ENCODE results near the gene PDE8B. TPM values are rescaled to one million over a fixed set of nuclear protein-coding genes. Genes with fewer than 3 reads are reported as not detected.

The PDE8B gene
- total and polyA plus RNA-seq, 12 donors: 1.1 to 6.8 (median 4.8) TPM

DNA sequence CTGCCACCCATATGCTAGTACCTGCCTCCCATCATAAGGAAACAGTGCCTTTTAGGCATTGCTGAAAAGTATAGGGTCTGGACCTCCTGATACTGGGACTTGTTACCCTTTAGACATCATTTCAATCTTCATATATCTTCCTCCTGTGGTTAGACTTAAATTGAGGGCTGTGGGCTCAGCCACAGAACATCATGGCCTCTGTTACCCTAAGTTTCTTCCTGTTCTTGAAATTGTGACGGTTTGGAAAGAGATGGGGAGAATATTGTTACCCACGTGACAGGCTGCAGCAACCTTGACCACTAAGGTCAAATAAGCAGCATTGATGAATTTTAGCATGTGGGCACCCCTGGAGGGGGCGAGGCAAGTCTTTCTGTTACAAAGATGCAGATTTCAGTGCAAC is 87.7 kb downstream of the PDE8B start:
- TF ChIP-seq, protein P1, sequence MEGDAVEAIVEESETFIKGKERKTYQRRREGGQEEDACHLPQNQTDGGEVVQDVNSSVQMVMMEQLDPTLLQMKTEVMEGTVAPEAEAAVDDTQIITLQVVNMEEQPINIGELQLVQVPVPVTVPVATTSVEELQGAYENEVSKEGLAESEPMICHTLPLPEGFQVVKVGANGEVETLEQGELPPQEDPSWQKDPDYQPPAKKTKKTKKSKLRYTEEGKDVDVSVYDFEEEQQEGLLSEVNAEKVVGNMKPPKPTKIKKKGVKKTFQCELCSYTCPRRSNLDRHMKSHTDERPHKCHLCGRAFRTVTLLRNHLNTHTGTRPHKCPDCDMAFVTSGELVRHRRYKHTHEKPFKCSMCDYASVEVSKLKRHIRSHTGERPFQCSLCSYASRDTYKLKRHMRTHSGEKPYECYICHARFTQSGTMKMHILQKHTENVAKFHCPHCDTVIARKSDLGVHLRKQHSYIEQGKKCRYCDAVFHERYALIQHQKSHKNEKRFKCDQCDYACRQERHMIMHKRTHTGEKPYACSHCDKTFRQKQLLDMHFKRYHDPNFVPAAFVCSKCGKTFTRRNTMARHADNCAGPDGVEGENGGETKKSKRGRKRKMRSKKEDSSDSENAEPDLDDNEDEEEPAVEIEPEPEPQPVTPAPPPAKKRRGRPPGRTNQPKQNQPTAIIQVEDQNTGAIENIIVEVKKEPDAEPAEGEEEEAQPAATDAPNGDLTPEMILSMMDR (IDR thresholded peaks at IDR 0.05): no peak
- no peak for TF ChIP-seq POLR2A (IDR thresholded peaks at IDR 0.05)
- no peaks in the 10 kb centered on the region for H3K36me3 ChIP-seq (replicated peaks in 1 of 2)
- no peaks in the 10 kb centered on the region for H3K9me3 ChIP-seq (replicated peaks in 1 of 3)
- H3K4me3 ChIP-seq: no peak overlapping the region
- intact Hi-C loops (cut with DNase I): no loop called here
- no peaks in the 10 kb centered on the region for H3K4me1 ChIP-seq (replicated peaks in 1 of 2)
- H3K27me3 ChIP-seq: no peaks in the 10 kb centered on the region
- no peak for DNase-seq
- WGBS, 4 donors: 63 to 79% (median 75%) methylated on average over 3 of the region's 3 CpGs
- no peak overlapping the region for H3K27ac ChIP-seq

DNA sequence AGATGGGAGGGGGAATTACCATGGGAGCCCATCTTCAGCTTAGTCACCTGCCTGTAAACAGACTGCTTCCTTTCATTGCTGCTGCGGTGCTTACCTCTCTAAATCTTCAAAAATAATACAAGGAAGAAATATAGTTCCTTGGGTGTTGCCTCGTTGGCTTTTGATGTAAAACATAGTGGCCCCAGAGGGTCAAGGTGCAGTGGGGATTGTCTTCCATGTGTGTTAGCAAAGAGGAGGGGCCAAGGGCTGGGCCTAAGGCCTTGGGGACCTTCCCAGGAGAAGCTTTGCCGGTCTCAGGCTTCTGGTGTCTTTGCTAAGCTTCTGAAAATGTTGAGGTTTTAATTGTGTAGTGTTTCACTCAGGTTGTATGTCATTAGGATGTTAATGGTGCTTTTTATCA is 90.0 kb downstream of the PDE8B start:
- Histone ChIP-seq H3K27ac (no peak overlapping the region), H3K27me3 (no peaks in the 10 kb centered on the region), H3K4me3 (no peak overlapping the region), H3K36me3 (replicated peaks in 1 of 2) (no peaks in the 10 kb centered on the region), H3K9me3 (replicated peaks in 1 of 3) (no peaks in the 10 kb centered on the region), H3K4me1 (replicated peaks in 1 of 2) (no peaks in the 10 kb centered on the region)
- intact Hi-C loops (cut with DNase I): no loop called here
- WGBS, 4 donors: 73 to 84% (median 76%) methylated on average over 3 of the region's 3 CpGs
- no peak for DNase-seq
- TF ChIP-seq, protein P1 (IDR thresholded peaks at IDR 0.05): no peak
- TF ChIP-seq POLR2A (IDR thresholded peaks at IDR 0.05): no peak

DNA sequence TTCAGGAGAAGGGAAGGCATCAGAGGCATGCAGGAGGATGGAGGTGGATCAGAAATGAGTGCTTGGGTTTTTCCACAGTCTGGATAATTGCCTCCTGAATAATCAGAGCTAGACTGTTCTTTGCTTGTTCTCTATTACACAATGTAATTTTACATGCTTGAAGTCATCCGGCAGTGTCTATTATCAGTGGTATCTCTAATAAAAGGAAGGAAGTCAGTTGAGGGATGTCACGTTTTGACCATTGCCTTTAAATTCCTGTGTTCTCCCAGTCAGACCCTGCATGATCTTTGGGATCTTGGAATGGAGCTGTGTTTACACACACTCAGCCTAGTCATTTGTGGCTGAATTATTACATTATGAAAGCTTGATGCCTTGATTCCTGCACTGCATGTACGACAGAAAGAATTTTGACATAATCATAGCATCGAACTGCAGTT is 91.0 kb downstream of the PDE8B start:
- WGBS, 4 donors: 36 to 49% (median 42%) methylated on average over 4 of the region's 4 CpGs
- intact Hi-C loops (cut with DNase I): no loop called here

DNA sequence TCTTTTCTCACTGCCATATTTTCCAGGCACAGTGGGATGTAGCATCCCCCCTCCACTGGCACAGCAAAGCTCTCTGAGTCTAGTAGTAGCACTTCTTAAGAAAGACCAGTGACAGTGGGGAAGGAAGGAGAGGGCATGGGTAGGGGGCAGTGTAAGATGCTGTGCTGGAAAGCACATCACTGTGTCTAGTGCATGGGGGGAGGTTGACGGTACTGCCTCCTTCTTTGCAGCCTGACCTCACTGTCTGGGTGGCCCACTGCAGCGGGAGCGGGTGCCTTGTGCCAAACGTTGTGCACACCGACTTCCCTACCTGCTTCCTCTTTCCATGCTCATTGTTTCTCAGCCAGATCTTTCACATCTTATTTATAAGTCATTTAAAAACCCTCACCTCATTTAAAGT is 91.8 kb downstream of the PDE8B start:
- DNase-seq: no peak
- intact Hi-C loops (cut with DNase I): no loop called here
- WGBS, 4 donors: 64 to 75% (median 71%) methylated on average over 5 of the region's 5 CpGs
- H3K27ac ChIP-seq: no peak overlapping the region
- TF ChIP-seq, protein P1 (IDR thresholded peaks at IDR 0.05): no peak
- TF ChIP-seq POLR2A (IDR thresholded peaks at IDR 0.05): no peak
- no peaks in the 10 kb centered on the region for H3K4me1 ChIP-seq (replicated peaks in 1 of 2)
- H3K9me3 ChIP-seq (replicated peaks in 1 of 3): no peaks in the 10 kb centered on the region
- no peak overlapping the region for H3K4me3 ChIP-seq
- no peaks in the 10 kb centered on the region for H3K36me3 ChIP-seq (replicated peaks in 1 of 2)
- H3K27me3 ChIP-seq: no peaks in the 10 kb centered on the region

More for the DNA sequence above, 91.0 kb downstream of the PDE8B start:
- peak overlapping the region in 1 of 5 donors; percentile 51 for H3K27ac ChIP-seq
- no peaks in the 10 kb centered on the region for H3K9me3 ChIP-seq (replicated peaks in 1 of 3)
- H3K36me3 ChIP-seq (replicated peaks in 1 of 2): no peaks in the 10 kb centered on the region
- H3K27me3 ChIP-seq: no peaks in the 10 kb centered on the region
- DNase-seq: no peak
- TF ChIP-seq POLR2A (IDR thresholded peaks at IDR 0.05): no peak
- TF ChIP-seq, protein P1 (IDR thresholded peaks at IDR 0.05): no peak
- H3K4me3 ChIP-seq: no peak overlapping the region
- H3K4me1 ChIP-seq (replicated peaks in 1 of 2): no peaks in the 10 kb centered on the region
